Tibial artery (tissue), 4 donors: ENCODE data around the gene PRRC1.

Experiments
- DNase-seq, 2 donors: peaks; one replicate each; pipeline ENCODE4 v3.0.0-alpha.2; 2019
- H3K27ac ChIP-seq, 2 donors: fragments of 200-600 bp; sonication (generic) in 1 of 2; 1 replicate in 1 of 2; 2 replicates in 1 of 2; pipeline ENCODE4 v1.5.1; 2018 to 2019; ENCODE audit warnings: mild to moderate bottlenecking in 1 of 2
- H3K27me3 ChIP-seq, 2 donors: fragments of 200-600 bp; sonication (generic) in 1 of 2; one replicate each; pipeline versions ENCODE4 v1.5.1 to v1.6.0; 2016 to 2019
- H3K36me3 ChIP-seq, 3 donors: fragments of 200-600 bp; sonication (generic) in 2 of 3; one replicate each; pipeline ENCODE4 v1.5.1; 2016 to 2019; ENCODE audit warnings: mild to moderate bottlenecking in 2 of 3
- H3K4me1 ChIP-seq, 4 donors: fragments of 200-600 bp; sonication (generic) in 2 of 4; 1 replicate in 3 of 4; 2 replicates in 1 of 4; pipeline ENCODE4 v1.5.1; 2016 to 2019
- H3K4me3 ChIP-seq, 2 donors: fragments of 200-600 bp; sonication (generic) in 1 of 2; 1 replicate in 1 of 2; 2 replicates in 1 of 2; pipeline ENCODE4 v1.5.1; 2018 to 2019; ENCODE audit warnings: mild to moderate bottlenecking in 2 of 2
- H3K9me3 ChIP-seq, 3 donors: fragments of 200-600 bp; sonication (generic) in 1 of 3; one replicate each; pipeline ENCODE4 v1.5.1; 2016 to 2019
- CTCF ChIP-seq, 2 experiments: fragments of 200-600 bp in 1 of 2; fragments of 450-650 bp in 1 of 2; IDR thresholded peaks; one replicate each; pipeline ENCODE4 v1.5.1; 2017 to 2019; ENCODE audit warnings: antibody characterized with exemption in 2 of 2, mild to moderate bottlenecking in 1 of 2, moderate library complexity in 1 of 2
- intact Hi-C: fragments of 100-400 bp; cut with DNase I; formaldehyde crosslinking; loops from one replicate; pipeline ENCODE4 v1.15.0; 2023; ENCODE audit warnings: low total_unique reads

Gene PRRC1

DNA sequence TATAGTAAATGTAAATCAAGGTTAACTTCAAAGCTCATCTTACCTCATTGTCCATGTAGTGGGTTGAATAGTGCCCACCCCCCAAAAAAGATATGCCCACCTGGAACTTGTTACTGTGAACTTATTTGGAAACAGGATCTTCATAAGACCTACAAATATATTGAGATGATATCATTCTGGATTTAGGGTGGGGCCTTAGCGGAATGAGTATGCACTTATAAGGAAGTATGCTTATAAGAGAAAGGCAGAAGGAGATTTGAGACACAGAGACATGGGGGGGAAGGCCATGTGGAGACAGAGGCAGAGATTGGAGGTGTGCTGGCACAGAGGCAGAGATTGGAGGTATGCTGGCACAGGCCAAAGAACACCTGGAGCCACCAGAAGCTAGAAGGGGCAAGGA lies 2.6 kb upstream of the PRRC1 start:
- no peaks in the 10 kb centered on the region for H3K9me3 ChIP-seq
- no peak for TF ChIP-seq CTCF (IDR thresholded peaks at IDR 0.05)
- H3K36me3 ChIP-seq: no peaks in the 10 kb centered on the region
- H3K4me3 ChIP-seq: no peak overlapping the region
- no peak for DNase-seq
- no peaks in the 10 kb centered on the region for H3K27me3 ChIP-seq
- H3K27ac ChIP-seq: no peak overlapping the region
- intact Hi-C loops: no loop called here
- H3K4me1 ChIP-seq: peaks cover 0 to 17% (median 10%) of the 10 kb centered on the region in 4 donors

DNA sequence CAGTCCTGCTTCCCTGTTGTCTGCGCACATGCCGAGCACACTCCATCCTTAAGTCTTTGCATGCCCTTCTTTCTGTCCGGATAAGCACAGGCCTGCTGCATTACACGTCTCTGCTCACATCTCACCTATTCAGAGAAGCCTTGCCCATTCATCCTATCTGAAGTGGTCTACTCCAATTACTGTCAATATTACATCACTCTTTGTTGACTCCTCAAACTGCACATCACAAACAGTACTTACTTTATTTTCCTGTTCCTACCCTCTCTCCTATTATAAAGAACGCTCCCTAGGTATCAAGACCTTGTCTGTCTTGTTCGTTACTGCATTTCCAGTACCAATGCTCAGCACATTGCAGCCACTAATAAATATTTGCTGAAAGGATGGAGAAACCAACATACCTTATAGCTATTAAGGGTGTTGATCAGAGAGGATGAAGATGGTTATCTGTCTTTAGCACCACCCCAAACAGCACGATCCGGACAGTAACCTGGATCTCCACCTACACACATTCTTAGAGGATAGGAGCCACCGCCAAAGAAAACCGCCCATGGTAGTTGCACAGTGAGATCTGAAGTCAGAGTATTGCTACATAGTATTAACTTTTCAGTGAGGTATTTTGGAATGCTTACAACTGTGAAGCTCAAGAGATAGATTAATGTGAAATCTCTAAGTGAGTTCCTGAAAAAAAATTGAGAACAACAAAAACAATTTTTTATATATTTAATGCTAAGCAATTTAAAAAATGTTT lies 1.6 kb upstream of the PRRC1 start:
- intact Hi-C loops: no loop called here
- H3K27ac ChIP-seq: no peak overlapping the region
- H3K4me3 ChIP-seq: no peak overlapping the region
- no peaks in the 10 kb centered on the region for H3K27me3 ChIP-seq
- H3K9me3 ChIP-seq: no peaks in the 10 kb centered on the region
- TF ChIP-seq CTCF (IDR thresholded peaks at IDR 0.05): no peak
- DNase-seq: no peak
- peaks cover 0 to 27% (median 10%) of the 10 kb centered on the region in 4 donors for H3K4me1 ChIP-seq
- H3K36me3 ChIP-seq: no peaks in the 10 kb centered on the region

- Histone ChIP-seq H3K27me3 (no peaks in the 10 kb centered on the region), H3K27ac (peak overlapping the region; percentile 22 to 53), H3K4me1 (peaks cover 0 to 31% (median 10%) of the 10 kb centered on the region in 4 donors), H3K9me3 (peaks cover 0 to 3% (median 0%) of the 10 kb centered on the region in 3 donors), H3K36me3 (peaks cover 0 to 10% (median 0%) of the 10 kb centered on the region in 3 donors), H3K4me3 (peak overlapping the region; percentile 93 to 95)
- no peak for TF ChIP-seq CTCF (IDR thresholded peaks at IDR 0.05)
- DNase-seq: no peak
- intact Hi-C loops: no loop called here
These were observed 345 bp upstream of the PRRC1 start for GRCh38 chr5:127517110-127517479.

DNA sequence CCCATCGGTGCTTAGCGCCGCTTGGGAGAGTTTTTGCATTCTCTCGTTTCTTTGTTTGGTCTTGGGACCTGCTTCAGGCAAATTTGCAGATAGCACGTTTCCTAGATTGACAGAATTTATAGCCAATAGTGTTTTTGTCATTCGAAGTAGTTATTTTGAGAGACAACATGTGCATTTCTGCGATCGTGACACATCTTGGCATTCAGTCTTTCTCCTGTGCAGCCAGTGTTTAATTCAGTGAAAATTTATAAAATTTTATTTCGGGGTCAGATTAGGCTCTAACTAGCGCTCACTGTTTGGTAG lies 830 bp downstream of the PRRC1 start:
- TF ChIP-seq CTCF (IDR thresholded peaks at IDR 0.05): no peak
- Histone ChIP-seq H3K4me1 (peaks cover 0 to 31% (median 10%) of the 10 kb centered on the region in 4 donors), H3K4me3 (peak overlapping the region; percentile 93 to 95), H3K27me3 (no peaks in the 10 kb centered on the region), H3K9me3 (peaks cover 0 to 3% (median 0%) of the 10 kb centered on the region in 3 donors), H3K27ac (peak overlapping the region; percentile 84 to 85), H3K36me3 (peaks cover 7 to 10% (median 7%) of the 10 kb centered on the region in 3 donors)
- intact Hi-C loops: no loop called here
- no peak for DNase-seq

GRCh38 chr5:127519527-127519926 lies 2.1 kb downstream of the PRRC1 start:
- Histone ChIP-seq H3K27ac (no peak overlapping the region), H3K4me1 (peaks cover 0 to 31% (median 10%) of the 10 kb centered on the region in 4 donors), H3K36me3 (peaks cover 18 to 22% (median 19%) of the 10 kb centered on the region in 3 donors), H3K9me3 (peaks cover 0 to 3% (median 0%) of the 10 kb centered on the region in 3 donors), H3K27me3 (no peaks in the 10 kb centered on the region), H3K4me3 (no peak overlapping the region)
- intact Hi-C loops: no loop called here
- TF ChIP-seq CTCF (IDR thresholded peaks at IDR 0.05): no peak
- no peak for DNase-seq
